Measurements from ENCODE around the gene MGAT5. TPM values are rescaled to one million over a fixed set of nuclear protein-coding genes. Genes with fewer than 3 reads are reported as not detected.
A peak's percentile ranks its signal among the peaks of the same experiment; 100 is the strongest.

MGAT5 gene
- total RNA-seq, 1 donor from 2014 or later, result 37.6 TPM

- Histone ChIP-seq H3K9ac (ENCODE audit: low read depth in 1 of 3, low read length in 3 of 3) (no peak overlapping the region), H3K27ac (ENCODE audit: low read depth, low read length) (no peak overlapping the region), H3K4me3 (ENCODE audit: low read length in 3 of 3) (no peak overlapping the region), H3K9me3 (ENCODE audit: control insufficient read depth in 3 of 3, low read length in 3 of 3) (no peaks in the 10 kb centered on the region), H3K36me3 (ENCODE audit: control insufficient read depth in 3 of 3, insufficient read depth in 3 of 3, low read length in 3 of 3) (no peaks in the 10 kb centered on the region), H3K27me3 (ENCODE audit: control insufficient read depth in 3 of 3, insufficient read depth in 3 of 3, low read length in 3 of 3) (no peaks in the 10 kb centered on the region), H3K4me1 (ENCODE audit: control insufficient read depth in 3 of 3, insufficient read depth in 3 of 3, low read length in 3 of 3) (peaks cover 0 to 5% (median 0%) of the 10 kb centered on the region in 3 donors)
Measured at GRCh38 chr2:134392442-134393074, 138.7 kb downstream of the MGAT5 start.

DNA sequence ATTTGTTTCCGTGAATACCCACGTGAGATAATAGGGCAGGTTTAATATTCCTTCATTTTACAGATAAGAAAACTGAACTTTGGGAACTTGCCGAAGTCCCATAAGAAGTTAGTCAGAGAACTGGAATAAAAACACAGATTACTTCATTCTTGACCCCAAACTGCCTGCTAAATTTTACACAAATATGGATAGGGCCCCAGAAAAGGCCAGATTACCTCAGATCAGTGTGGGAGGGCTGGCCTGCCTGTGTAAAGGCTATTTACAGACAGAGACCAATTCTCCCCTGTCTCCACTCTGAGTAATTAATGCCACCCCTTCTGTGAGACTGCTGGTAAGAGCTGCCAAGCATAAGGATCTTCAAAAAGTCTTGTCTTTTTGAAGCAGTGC is 139.2 kb downstream of the MGAT5 start:
- Histone ChIP-seq H3K27me3 (ENCODE audit: control insufficient read depth in 3 of 3, insufficient read depth in 3 of 3, low read length in 3 of 3) (no peaks in the 10 kb centered on the region), H3K36me3 (ENCODE audit: control insufficient read depth in 3 of 3, insufficient read depth in 3 of 3, low read length in 3 of 3) (no peaks in the 10 kb centered on the region), H3K9me3 (ENCODE audit: control insufficient read depth in 3 of 3, low read length in 3 of 3) (no peaks in the 10 kb centered on the region), H3K9ac (ENCODE audit: low read depth in 1 of 3, low read length in 3 of 3) (no peak overlapping the region), H3K27ac (ENCODE audit: low read depth, low read length) (no peak overlapping the region), H3K4me3 (ENCODE audit: low read length in 3 of 3) (no peak overlapping the region), H3K4me1 (ENCODE audit: control insufficient read depth in 3 of 3, insufficient read depth in 3 of 3, low read length in 3 of 3) (peaks cover 0 to 5% (median 0%) of the 10 kb centered on the region in 3 donors)

DNA sequence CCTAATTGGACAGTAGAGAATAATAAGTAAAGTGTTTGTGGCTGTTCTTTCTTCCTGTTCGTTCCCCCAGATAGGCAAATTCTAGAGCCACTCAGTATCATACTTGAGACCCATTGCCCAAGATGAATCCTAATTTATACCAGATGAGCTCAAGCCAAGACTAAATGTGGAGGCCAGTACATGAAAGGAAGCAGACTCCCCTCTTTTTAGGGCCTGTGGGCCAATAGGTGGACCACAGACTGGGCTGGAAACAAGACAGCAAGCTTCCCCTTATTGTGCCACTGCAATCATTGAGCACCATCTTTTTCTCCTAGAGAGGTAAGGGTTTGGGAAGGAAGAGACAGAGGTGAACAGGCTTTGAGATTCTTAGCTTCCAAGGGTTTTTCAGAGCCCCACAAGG is 141.9 kb downstream of the MGAT5 start:
- Histone ChIP-seq H3K27me3 (ENCODE audit: control insufficient read depth in 3 of 3, insufficient read depth in 3 of 3, low read length in 3 of 3) (no peaks in the 10 kb centered on the region), H3K9ac (ENCODE audit: low read depth in 1 of 3, low read length in 3 of 3) (no peak overlapping the region), H3K36me3 (ENCODE audit: control insufficient read depth in 3 of 3, insufficient read depth in 3 of 3, low read length in 3 of 3) (no peaks in the 10 kb centered on the region), H3K9me3 (ENCODE audit: control insufficient read depth in 3 of 3, low read length in 3 of 3) (no peaks in the 10 kb centered on the region), H3K4me3 (ENCODE audit: low read length in 3 of 3) (no peak overlapping the region), H3K4me1 (ENCODE audit: control insufficient read depth in 3 of 3, insufficient read depth in 3 of 3, low read length in 3 of 3) (peaks cover 3 to 9% (median 4%) of the 10 kb centered on the region in 3 donors), H3K27ac (ENCODE audit: low read depth, low read length) (no peak overlapping the region)

GRCh38 chr2:134396493-134396892 is 142.6 kb downstream of the MGAT5 start:
- H3K4me3 ChIP-seq (ENCODE audit: low read length in 3 of 3), result no peak overlapping the region
- no peaks in the 10 kb centered on the region for H3K27me3 ChIP-seq (ENCODE audit: control insufficient read depth in 3 of 3, insufficient read depth in 3 of 3, low read length in 3 of 3)
- peaks cover 10 to 14% (median 10%) of the 10 kb centered on the region in 3 donors for H3K4me1 ChIP-seq (ENCODE audit: control insufficient read depth in 3 of 3, insufficient read depth in 3 of 3, low read length in 3 of 3)
- H3K9ac ChIP-seq (ENCODE audit: low read depth in 1 of 3, low read length in 3 of 3), result no peak overlapping the region
- H3K36me3 ChIP-seq (ENCODE audit: control insufficient read depth in 3 of 3, insufficient read depth in 3 of 3, low read length in 3 of 3), result no peaks in the 10 kb centered on the region
- no peak overlapping the region for H3K27ac ChIP-seq (ENCODE audit: low read depth, low read length)
- H3K9me3 ChIP-seq (ENCODE audit: control insufficient read depth in 3 of 3, low read length in 3 of 3), result no peaks in the 10 kb centered on the region

DNA sequence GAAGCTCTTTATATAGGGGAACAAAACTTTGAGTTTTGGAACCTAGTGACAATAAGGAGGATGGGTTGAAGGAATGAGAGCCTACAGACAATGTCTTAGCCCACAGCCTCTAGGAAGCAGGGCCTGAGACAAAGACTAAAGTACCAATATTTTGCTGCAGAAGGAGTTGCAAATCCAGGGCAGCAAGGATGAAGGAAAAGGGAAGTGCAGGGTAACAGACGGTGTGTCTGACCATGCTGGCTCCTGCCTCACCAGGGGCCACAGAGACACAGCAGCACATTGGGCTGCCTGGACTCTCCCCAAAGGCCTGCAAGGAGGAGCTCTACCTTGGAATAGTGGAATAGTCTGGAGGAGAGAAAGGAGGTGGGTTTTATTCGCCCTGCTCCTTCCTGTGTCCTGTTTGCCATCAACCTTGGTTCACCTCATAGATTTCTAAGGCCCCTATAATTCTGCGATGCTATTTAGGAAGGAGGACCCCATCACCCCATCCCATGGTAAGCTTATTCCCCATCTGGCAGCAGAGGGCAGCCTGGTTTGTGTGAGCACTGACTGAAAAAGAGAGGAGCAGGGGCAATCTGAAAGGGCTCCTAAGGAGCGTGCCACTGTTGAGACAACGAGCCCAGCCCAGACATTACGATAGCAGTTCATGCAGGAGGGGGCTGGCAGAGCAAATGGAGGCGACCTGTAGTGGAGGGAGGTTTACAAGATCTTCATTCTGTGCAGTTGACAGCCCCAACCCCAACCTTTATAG is 143.4 kb downstream of the MGAT5 start:
- H3K27ac ChIP-seq (ENCODE audit: low read depth, low read length), result no peak overlapping the region
- H3K9me3 ChIP-seq (ENCODE audit: control insufficient read depth in 3 of 3, low read length in 3 of 3), result no peaks in the 10 kb centered on the region
- H3K4me3 ChIP-seq (ENCODE audit: low read length in 3 of 3), result no peak overlapping the region
- H3K4me1 ChIP-seq (ENCODE audit: control insufficient read depth in 3 of 3, insufficient read depth in 3 of 3, low read length in 3 of 3), result peaks cover 11 to 17% (median 12%) of the 10 kb centered on the region in 3 donors
- no peaks in the 10 kb centered on the region for H3K36me3 ChIP-seq (ENCODE audit: control insufficient read depth in 3 of 3, insufficient read depth in 3 of 3, low read length in 3 of 3)
- H3K27me3 ChIP-seq (ENCODE audit: control insufficient read depth in 3 of 3, insufficient read depth in 3 of 3, low read length in 3 of 3), result no peaks in the 10 kb centered on the region
- no peak overlapping the region for H3K9ac ChIP-seq (ENCODE audit: low read depth in 1 of 3, low read length in 3 of 3)

GRCh38 chr2:134398300-134398699 is 144.4 kb downstream of the MGAT5 start:
- Histone ChIP-seq H3K4me1 (ENCODE audit: control insufficient read depth in 3 of 3, insufficient read depth in 3 of 3, low read length in 3 of 3) (peaks cover 11 to 17% (median 12%) of the 10 kb centered on the region in 3 donors), H3K4me3 (ENCODE audit: low read length in 3 of 3) (no peak overlapping the region), H3K27ac (ENCODE audit: low read depth, low read length) (no peak overlapping the region), H3K27me3 (ENCODE audit: control insufficient read depth in 3 of 3, insufficient read depth in 3 of 3, low read length in 3 of 3) (no peaks in the 10 kb centered on the region), H3K9me3 (ENCODE audit: control insufficient read depth in 3 of 3, low read length in 3 of 3) (no peaks in the 10 kb centered on the region), H3K36me3 (ENCODE audit: control insufficient read depth in 3 of 3, insufficient read depth in 3 of 3, low read length in 3 of 3) (no peaks in the 10 kb centered on the region), H3K9ac (ENCODE audit: low read depth in 1 of 3, low read length in 3 of 3) (no peak overlapping the region)

DNA sequence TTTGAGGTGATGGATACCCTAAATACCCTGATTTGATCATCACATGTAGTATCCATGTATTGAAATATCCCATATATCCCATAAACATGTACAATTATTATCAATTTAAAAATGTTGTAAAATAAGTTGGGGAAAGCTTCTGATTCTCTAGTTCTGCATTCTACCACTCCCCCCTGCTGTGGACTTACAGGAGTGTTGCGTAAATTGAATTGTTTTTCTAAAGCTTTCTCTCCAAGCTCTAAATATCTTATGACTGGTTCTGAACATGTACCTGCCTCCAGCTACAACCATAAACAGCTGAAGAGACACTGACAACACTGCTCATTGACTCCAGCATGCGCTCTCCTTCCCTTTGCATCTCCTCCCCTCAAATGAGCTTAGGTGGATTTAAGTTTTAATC is 145.2 kb downstream of the MGAT5 start:
- Histone ChIP-seq H3K27me3 (ENCODE audit: control insufficient read depth in 3 of 3, insufficient read depth in 3 of 3, low read length in 3 of 3) (no peaks in the 10 kb centered on the region), H3K4me3 (ENCODE audit: low read length in 3 of 3) (no peak overlapping the region), H3K9ac (ENCODE audit: low read depth in 1 of 3, low read length in 3 of 3) (no peak overlapping the region), H3K9me3 (ENCODE audit: control insufficient read depth in 3 of 3, low read length in 3 of 3) (no peaks in the 10 kb centered on the region), H3K4me1 (ENCODE audit: control insufficient read depth in 3 of 3, insufficient read depth in 3 of 3, low read length in 3 of 3) (peaks cover 11 to 17% (median 12%) of the 10 kb centered on the region in 3 donors), H3K36me3 (ENCODE audit: control insufficient read depth in 3 of 3, insufficient read depth in 3 of 3, low read length in 3 of 3) (no peaks in the 10 kb centered on the region), H3K27ac (ENCODE audit: low read depth, low read length) (no peak overlapping the region)

DNA sequence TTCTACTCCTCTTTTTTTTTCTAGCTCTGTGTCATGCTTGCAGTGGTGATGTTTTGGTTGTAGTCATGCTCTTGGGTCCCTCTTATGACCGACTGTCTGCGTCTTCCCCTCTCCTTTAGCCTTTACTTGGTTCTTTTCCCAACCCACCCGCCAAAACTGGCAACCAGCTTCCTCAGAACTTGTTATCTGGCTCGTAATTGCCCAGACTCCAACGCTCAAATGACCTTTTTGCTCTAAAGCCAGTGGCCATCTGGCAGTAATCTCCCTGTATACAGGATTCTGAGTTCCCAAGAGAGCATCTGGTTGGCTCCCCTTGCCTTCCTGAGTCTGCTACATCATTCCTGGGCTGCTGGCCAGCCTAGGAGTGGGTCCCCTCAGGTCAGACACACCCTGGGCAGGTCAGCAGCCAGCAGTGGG is 147.2 kb downstream of the MGAT5 start:
- no peaks in the 10 kb centered on the region for H3K36me3 ChIP-seq (ENCODE audit: control insufficient read depth in 3 of 3, insufficient read depth in 3 of 3, low read length in 3 of 3)
- peaks cover 11 to 17% (median 12%) of the 10 kb centered on the region in 3 donors for H3K4me1 ChIP-seq (ENCODE audit: control insufficient read depth in 3 of 3, insufficient read depth in 3 of 3, low read length in 3 of 3)
- H3K9ac ChIP-seq (ENCODE audit: low read depth in 1 of 3, low read length in 3 of 3), result no peak overlapping the region
- H3K27ac ChIP-seq (ENCODE audit: low read depth, low read length), result peak overlapping the region; percentile 37
- no peaks in the 10 kb centered on the region for H3K9me3 ChIP-seq (ENCODE audit: control insufficient read depth in 3 of 3, low read length in 3 of 3)
- no peaks in the 10 kb centered on the region for H3K27me3 ChIP-seq (ENCODE audit: control insufficient read depth in 3 of 3, insufficient read depth in 3 of 3, low read length in 3 of 3)
- no peak overlapping the region for H3K4me3 ChIP-seq (ENCODE audit: low read length in 3 of 3)

DNA sequence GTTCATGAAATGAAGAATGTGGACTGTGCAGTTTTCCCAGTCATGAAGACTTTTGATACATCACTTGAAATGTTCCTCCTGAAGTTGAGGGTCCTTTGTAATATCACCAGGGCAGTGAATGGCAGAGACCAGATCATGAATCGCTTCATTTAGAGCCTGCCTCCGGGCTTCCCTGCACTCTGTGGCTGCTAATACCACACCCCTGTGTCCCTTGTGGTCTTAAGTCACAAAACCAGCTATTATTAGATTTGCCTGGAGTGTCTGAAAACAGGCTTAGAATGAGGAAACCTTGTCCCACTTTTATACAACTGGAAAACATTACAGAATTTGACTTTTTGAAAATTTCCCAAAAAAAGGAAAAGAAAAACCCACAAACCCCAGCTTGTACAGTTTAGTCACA is 147.9 kb downstream of the MGAT5 start:
- peak overlapping the region; percentile 37 for H3K27ac ChIP-seq (ENCODE audit: low read depth, low read length)
- H3K27me3 ChIP-seq (ENCODE audit: control insufficient read depth in 3 of 3, insufficient read depth in 3 of 3, low read length in 3 of 3), result no peaks in the 10 kb centered on the region
- H3K9ac ChIP-seq (ENCODE audit: low read depth in 1 of 3, low read length in 3 of 3), result no peak overlapping the region
- H3K9me3 ChIP-seq (ENCODE audit: control insufficient read depth in 3 of 3, low read length in 3 of 3), result no peaks in the 10 kb centered on the region
- no peak overlapping the region for H3K4me3 ChIP-seq (ENCODE audit: low read length in 3 of 3)
- H3K4me1 ChIP-seq (ENCODE audit: control insufficient read depth in 3 of 3, insufficient read depth in 3 of 3, low read length in 3 of 3), result peaks cover 11 to 17% (median 12%) of the 10 kb centered on the region in 3 donors
- H3K36me3 ChIP-seq (ENCODE audit: control insufficient read depth in 3 of 3, insufficient read depth in 3 of 3, low read length in 3 of 3), result no peaks in the 10 kb centered on the region

DNA sequence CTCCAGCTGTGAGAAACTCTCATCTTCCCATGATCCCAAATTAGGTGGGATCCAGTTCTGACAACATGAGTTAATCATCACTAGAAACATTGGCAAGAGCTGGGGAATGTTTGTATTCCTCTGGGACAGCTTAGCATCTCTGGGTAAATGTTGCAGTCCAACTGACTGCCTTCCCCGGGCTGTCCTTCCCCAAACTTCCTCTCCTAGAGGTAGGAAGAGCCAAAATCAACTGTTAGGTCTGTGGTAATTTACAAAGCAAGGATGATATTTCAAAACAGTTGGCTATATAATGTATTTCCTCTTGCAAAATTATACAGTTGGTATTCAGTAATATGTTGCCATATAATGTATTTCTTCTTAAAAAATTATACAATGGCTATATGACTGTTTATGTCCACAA is 148.5 kb downstream of the MGAT5 start:
- peaks cover 0 to 2% (median 0%) of the 10 kb centered on the region in 3 donors for H3K27me3 ChIP-seq (ENCODE audit: control insufficient read depth in 3 of 3, insufficient read depth in 3 of 3, low read length in 3 of 3)
- peak overlapping the region; percentile 37 for H3K27ac ChIP-seq (ENCODE audit: low read depth, low read length)
- H3K4me1 ChIP-seq (ENCODE audit: control insufficient read depth in 3 of 3, insufficient read depth in 3 of 3, low read length in 3 of 3), result peaks cover 11 to 17% (median 12%) of the 10 kb centered on the region in 3 donors
- no peaks in the 10 kb centered on the region for H3K9me3 ChIP-seq (ENCODE audit: control insufficient read depth in 3 of 3, low read length in 3 of 3)
- H3K9ac ChIP-seq (ENCODE audit: low read depth in 1 of 3, low read length in 3 of 3), result no peak overlapping the region
- H3K4me3 ChIP-seq (ENCODE audit: low read length in 3 of 3), result no peak overlapping the region
- no peaks in the 10 kb centered on the region for H3K36me3 ChIP-seq (ENCODE audit: control insufficient read depth in 3 of 3, insufficient read depth in 3 of 3, low read length in 3 of 3)

Measured in skeletal muscle tissue (tissue), 4 donors.